Measurements from ENCODE around the gene MORN3. TPM values are rescaled to one million over a fixed set of nuclear protein-coding genes. Genes with fewer than 3 reads are reported as not detected.
A peak's percentile ranks its signal among the peaks of the same experiment; 100 is the strongest.
"Not testable (repeated sequence)": the region's sequence is repeated elsewhere in the genome, so short reads cannot be mapped to it uniquely, and the experiment has no call there.

Gene MORN3, protein sequence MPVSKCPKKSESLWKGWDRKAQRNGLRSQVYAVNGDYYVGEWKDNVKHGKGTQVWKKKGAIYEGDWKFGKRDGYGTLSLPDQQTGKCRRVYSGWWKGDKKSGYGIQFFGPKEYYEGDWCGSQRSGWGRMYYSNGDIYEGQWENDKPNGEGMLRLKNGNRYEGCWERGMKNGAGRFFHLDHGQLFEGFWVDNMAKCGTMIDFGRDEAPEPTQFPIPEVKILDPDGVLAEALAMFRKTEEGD
- total RNA-seq = 1.1 and 1.5 TPM in 2 replicates
- long read RNA-seq, partial matches to known transcripts = 1 of 2 reads
- long read RNA-seq, other reads (novel, unspliced or antisense) = 1 of 2 reads

DNA sequence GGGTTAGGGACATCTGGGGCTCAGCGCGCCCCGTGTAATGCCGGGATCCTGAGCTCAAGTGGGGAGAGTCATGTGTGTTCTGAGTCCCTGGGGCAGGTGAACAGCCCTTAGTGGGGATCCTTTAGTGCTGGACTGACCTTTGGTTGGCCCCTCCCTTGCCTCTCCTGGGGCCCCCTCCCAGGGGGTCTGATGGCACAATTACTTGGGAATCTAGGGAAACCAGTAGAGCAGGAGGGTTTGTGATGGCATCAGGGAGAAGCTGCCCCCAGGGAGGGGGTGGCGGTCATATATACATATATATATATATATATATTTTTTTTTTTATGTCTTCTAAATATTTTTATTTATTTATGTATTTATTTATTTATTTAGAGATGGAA lies at the start of gene MORN3:
Gene MORN3, minus strand, starts transcription at position 134 of the 380 bp plus-strand sequence. CDS start 171 bp downstream, outside the sequence.
- no peak within 1 kb of the TSS for H3K4me3 Mint-ChIP-seq (ENCODE audit: low read depth)
- no peaks in the 10 kb centered on the region for H3K36me3 Mint-ChIP-seq (ENCODE audit: insufficient read depth)
- H3K27ac Mint-ChIP-seq = peak within 1 kb of the TSS; percentile 41
- no peaks in the 10 kb centered on the region for H3K9me3 Mint-ChIP-seq (ENCODE audit: low read depth)
- H3K27me3 Mint-ChIP-seq = no peaks in the 10 kb centered on the region
- DNase-seq (ENCODE audit: low spot score, unreplicated experiment) = no peak
- TF ChIP-seq, protein P1, sequence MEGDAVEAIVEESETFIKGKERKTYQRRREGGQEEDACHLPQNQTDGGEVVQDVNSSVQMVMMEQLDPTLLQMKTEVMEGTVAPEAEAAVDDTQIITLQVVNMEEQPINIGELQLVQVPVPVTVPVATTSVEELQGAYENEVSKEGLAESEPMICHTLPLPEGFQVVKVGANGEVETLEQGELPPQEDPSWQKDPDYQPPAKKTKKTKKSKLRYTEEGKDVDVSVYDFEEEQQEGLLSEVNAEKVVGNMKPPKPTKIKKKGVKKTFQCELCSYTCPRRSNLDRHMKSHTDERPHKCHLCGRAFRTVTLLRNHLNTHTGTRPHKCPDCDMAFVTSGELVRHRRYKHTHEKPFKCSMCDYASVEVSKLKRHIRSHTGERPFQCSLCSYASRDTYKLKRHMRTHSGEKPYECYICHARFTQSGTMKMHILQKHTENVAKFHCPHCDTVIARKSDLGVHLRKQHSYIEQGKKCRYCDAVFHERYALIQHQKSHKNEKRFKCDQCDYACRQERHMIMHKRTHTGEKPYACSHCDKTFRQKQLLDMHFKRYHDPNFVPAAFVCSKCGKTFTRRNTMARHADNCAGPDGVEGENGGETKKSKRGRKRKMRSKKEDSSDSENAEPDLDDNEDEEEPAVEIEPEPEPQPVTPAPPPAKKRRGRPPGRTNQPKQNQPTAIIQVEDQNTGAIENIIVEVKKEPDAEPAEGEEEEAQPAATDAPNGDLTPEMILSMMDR (IDR thresholded peaks at IDR 0.05; ENCODE audit: unreplicated experiment) = no peak
- peaks cover 5% of the 10 kb centered on the region for H3K4me1 Mint-ChIP-seq (ENCODE audit: low read depth)

DNA sequence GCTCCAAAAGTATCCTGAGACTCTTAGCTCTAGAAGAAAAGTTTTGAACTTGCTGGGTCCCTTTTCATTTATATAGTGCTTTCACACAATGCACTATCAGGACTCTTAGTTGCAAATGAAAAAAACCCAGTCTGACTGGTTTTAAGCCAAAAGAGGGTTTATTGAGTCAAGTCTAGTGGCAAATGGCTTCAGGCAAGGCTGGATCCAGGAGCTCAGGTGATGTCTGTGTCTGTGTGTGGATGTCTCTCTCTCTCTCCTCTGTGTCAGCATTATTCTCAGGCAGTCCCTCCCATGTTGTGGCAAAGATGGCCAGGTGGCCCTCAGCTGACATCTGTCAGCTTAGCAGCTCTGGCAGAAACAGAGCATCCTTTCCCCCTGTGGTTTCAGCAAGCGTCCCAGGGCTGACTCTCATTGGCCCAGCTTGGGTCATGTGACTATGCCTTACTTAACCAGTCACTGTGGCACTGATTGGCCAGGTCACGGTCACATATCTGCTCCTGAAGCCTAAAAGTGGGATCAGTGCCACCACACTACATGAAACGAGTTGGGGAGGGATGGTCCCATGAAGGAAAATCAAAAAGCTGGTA lies 49.3 kb upstream of the MORN3 start:
- Mint-ChIP-seq H3K27ac (no peak overlapping the region), H3K4me3 (ENCODE audit: low read depth) (no peak overlapping the region), H3K27me3 (no peaks in the 10 kb centered on the region), H3K36me3 (ENCODE audit: insufficient read depth) (peaks cover 4% of the 10 kb centered on the region), H3K9me3 (ENCODE audit: low read depth) (no peaks in the 10 kb centered on the region), H3K4me1 (ENCODE audit: low read depth) (peaks cover 2% of the 10 kb centered on the region)
- TF ChIP-seq, protein P1 (IDR thresholded peaks at IDR 0.05; ENCODE audit: unreplicated experiment) = no peak
- no peak for DNase-seq (ENCODE audit: low spot score, unreplicated experiment)

DNA sequence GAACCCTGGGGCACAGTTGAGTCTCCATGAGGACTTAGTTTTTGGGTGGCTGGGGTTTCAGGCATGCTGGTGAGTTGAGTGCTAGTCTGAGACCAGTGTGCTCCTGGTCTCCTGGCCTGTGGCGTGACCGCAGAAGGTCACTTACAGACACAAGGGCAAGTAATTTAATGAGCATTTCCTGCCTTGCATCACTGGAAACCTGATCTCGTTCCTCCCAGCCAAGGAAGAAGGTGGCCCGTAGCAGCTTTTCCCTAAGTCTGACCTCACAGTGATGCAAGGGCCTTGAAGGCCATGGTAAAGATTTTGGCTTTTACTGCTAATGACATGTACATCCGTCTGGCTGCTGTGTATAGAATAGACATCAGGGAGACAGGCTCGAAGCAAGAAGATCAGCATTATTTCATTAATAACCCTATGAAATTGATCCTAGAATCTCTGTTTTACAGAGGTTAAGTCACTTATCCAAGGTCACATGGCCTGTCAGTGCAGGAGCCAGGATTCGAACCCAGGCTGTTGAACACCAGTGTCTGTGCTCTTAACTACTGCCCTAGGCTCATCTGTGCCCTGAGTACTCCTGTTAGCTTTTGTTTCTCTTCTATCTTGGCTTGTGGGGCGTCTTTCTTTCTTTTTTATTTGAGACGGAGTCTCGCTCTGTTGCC lies 47.7 kb upstream of the MORN3 start:
- Mint-ChIP-seq H3K9me3 (ENCODE audit: low read depth) (no peaks in the 10 kb centered on the region), H3K4me1 (ENCODE audit: low read depth) (peaks cover 9% of the 10 kb centered on the region), H3K36me3 (ENCODE audit: insufficient read depth) (peaks cover 2% of the 10 kb centered on the region), H3K27me3 (no peaks in the 10 kb centered on the region), H3K4me3 (ENCODE audit: low read depth) (no peak overlapping the region), H3K27ac (no peak overlapping the region)
- DNase-seq (ENCODE audit: low spot score, unreplicated experiment) = no peak
- TF ChIP-seq, protein P1 (IDR thresholded peaks at IDR 0.05; ENCODE audit: unreplicated experiment) = no peak

DNA sequence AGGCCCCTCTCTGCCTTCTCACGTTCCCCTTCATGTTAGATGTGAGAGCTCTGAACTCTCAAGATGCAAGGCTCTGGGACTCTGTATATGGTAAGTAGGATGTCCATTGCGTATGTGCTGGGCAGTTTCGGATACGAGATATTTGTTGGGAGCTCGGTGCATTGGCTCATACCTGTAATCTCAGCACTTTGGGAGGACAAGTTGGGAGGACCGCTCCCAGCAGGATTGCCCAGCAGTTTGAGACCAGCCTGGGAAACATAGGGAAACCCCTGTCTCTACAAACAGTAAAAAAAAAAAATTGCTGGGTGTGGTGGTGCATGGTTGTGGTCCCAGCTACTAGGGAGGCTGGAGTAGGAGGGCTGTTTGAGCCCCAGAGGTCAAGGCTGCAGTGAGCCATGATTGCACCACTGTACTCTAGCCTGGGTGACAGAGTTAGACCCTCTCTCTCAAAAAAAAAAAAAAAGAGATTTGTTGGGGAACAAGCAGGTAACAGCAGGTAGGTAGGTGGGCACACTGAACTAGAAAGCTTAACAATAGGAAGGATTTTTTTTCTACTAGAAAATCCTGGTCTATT lies 46.5 kb upstream of the MORN3 start:
- no peak overlapping the region for H3K4me3 Mint-ChIP-seq (ENCODE audit: low read depth)
- peaks cover 2% of the 10 kb centered on the region for H3K36me3 Mint-ChIP-seq (ENCODE audit: insufficient read depth)
- TF ChIP-seq, protein P1 (IDR thresholded peaks at IDR 0.05; ENCODE audit: unreplicated experiment) = no peak
- no peak overlapping the region for H3K27ac Mint-ChIP-seq
- no peaks in the 10 kb centered on the region for H3K27me3 Mint-ChIP-seq
- DNase-seq (ENCODE audit: low spot score, unreplicated experiment) = no peak
- H3K4me1 Mint-ChIP-seq (ENCODE audit: low read depth) = peaks cover 13% of the 10 kb centered on the region
- no peaks in the 10 kb centered on the region for H3K9me3 Mint-ChIP-seq (ENCODE audit: low read depth)

DNA sequence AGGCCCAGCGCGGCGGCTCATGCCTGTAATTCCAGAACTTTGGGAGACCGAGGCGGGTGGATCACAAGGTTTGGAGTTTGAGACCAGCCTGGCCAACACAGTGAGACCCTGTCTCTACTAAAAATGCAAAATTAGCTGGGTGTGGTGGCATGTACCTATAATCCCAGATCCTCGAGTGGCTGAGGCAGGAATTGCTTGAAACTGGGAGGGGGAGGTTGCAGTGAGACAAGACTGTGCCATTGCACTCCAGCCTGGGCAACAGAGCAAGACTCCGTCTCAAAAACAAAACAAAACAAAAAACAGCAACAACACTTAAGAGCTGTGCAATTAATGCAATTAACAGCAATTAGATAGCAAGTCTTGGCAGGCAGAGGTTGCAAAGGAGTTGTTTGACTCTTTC lies 45.6 kb upstream of the MORN3 start:
- H3K4me3 Mint-ChIP-seq (ENCODE audit: low read depth); H3K27ac Mint-ChIP-seq; H3K27me3 Mint-ChIP-seq; H3K9me3 Mint-ChIP-seq (ENCODE audit: low read depth); DNase-seq (ENCODE audit: low spot score, unreplicated experiment); H3K36me3 Mint-ChIP-seq (ENCODE audit: insufficient read depth): not testable (repeated sequence)
- peaks cover 14% of the 10 kb centered on the region for H3K4me1 Mint-ChIP-seq (ENCODE audit: low read depth)

Data from progenitor cell of endocrine pancreas (in vitro differentiated cells).